NCI-H226 (cell line): ENCODE data around the gene TMEM176B.

Source experiments
- DNase-seq: peaks from one replicate; pipeline ENCODE4 v3.0.0-alpha.2; 2015

Gene TMEM176B

GRCh38 chr7:150746921-150747320 is 53.2 kb downstream of the TMEM176B start:
- DNase-seq = no peak

DNA sequence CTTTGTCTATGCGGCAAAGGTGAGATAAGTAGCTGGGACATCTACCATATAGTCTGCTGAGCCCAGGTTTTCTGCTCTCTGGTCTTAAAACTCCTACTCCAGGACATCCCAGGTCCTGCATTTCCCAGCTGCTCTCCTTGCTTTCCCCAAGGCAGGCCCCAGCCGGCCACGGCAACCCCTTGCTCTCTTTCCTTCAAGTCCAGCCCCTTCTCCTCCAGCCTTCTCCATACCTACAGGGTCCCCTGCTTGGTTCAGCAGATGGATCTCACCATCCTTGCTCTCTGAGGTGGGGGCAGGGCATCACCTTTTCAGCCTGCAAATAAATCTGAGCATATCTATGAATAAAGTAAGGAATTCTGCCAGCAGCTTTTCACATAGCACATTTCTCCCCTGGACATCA is 54.3 kb downstream of the TMEM176B start:
- no peak for DNase-seq

- DNase-seq = no peak
Measured at GRCh38 chr7:150745086-150745485, 55.1 kb downstream of the TMEM176B start.

DNA sequence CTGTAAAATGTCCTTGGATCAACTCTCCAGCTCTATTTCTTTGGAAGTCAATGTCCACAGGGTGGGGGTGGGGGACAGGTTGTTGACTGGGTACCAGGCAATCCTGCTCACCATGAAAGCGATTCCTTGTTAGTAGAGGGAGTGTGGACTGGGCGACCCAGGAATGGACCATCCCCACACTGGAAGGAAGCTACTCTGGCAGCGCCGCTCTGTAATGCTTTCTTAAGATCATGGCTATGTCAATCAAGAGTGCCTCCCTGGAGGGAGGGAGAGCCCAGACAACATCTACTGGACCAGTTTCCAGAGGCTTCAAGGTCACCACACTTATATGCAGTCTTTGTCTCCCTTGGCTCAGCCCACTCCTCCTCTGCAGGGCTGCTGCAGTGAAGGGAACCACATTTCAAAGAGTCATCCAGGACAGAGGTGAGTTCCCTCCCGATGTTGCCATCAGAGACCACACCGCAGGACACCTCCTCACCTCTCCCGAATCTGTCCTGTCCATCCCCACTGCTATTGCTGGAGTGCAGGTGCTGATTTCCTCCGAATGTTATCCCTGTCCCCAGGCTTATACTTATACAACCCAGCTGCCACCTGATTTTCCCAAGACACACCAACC is 56.0 kb downstream of the TMEM176B start:
- DNase-seq = no peak

DNA sequence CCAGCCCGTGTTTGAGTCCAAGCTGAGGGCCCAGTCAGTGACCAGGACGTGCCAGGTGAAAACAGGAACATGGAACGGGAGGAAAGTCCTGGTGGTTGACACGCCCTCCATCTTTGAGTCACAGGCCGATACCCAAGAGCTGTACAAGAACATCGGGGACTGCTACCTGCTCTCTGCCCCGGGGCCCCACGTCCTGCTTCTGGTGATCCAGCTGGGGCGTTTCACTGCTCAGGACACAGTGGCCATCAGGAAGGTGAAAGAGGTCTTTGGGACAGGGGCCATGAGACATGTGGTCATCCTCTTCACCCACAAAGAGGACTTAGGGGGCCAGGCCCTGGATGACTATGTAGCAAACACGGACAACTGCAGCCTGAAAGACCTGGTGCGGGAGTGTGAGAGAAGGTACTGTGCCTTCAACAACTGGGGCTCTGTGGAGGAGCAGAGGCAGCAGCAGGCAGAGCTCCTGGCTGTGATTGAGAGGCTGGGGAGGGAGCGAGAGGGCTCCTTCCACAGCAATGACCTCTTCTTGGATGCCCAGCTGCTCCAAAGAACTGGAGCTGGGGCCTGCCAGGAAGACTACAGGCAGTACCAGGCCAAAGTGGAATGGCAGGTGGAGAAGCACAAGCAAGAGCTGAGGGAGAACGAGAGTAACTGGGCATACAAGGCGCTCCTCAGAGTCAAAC is 57.7 kb downstream of the TMEM176B start:
- DNase-seq = no peak
